Left colon (tissue), 2 donors: ENCODE results near the gene TCP11X2. TPM values are rescaled to one million over a fixed set of nuclear protein-coding genes. Genes with fewer than 3 reads are reported as not detected.
"Not testable (repeated sequence)": the region's sequence is repeated elsewhere in the genome, so short reads cannot be mapped to it uniquely, and the experiment has no call there.

ENCODE experiments used
- ATAC-seq: fragments of 200-7000 bp; cut with Tn5 transposase; one replicate; pipeline ENCODE4 v1.9.1; 2020; ENCODE audit warnings: mild to moderate bottlenecking, moderate library complexity
- DNase-seq, 2 donors: peaks; one replicate each; pipeline ENCODE4 v3.0.0-alpha.2; 2020
- intact Hi-C, 2 donors: fragments of 100-400 bp; cut with DNase I in 1 of 2; cut with micrococcal nuclease in 1 of 2; formaldehyde crosslinking; loops; one replicate each; pipeline versions ENCODE4 v1.11.2 to v1.14.0; 2022; cut with DNase I, micrococcal nuclease
- long read RNA-seq: library from polyadenylated mRNA; unstranded; transcript quantifications from one replicate; pipeline ENCODE4 v2.0.0, GENCODE V29; 2021
- total RNA-seq, 2 donors: library from RNA; stranded (reverse); fragmentation: NEBNext Ultra II Directional; extraction: Animal tissue kit (Norgen Biotek cat#: 25700); gene quantifications; one replicate each; pipeline ENCODE4 v1.2.1, GENCODE V29; 2021
- donor health status: DM: no; HTN: no; CAD: no.
- donor health status: DM: yes; HTN: yes; CAD: no.

The TCP11X2 gene
- total RNA-seq = not detected
- long read RNA-seq = 0 reads

GRCh38 chrX:102471762-102472220 lies at the start of gene TCP11X2:
TCP11X2 (minus strand) TSS chrX:102471812.
- DNase-seq, intact Hi-C loops, ATAC-seq: not testable (repeated sequence)

GRCh38 chrX:102517326-102517725 lies 45.7 kb upstream of the TCP11X2 start:
- ATAC-seq (no peak), DNase-seq (no peak)
- intact Hi-C loops = no loop called here

- ATAC-seq (peak; percentile 90), DNase-seq (peak; percentile 38 to 70)
- intact Hi-C loops = no loop called here
Observed at GRCh38 chrX:102515975-102516941, 44.6 kb upstream of the TCP11X2 start, which contains the start of gene TMSB15A. TMSB15A (minus strand) TSS chrX:102516739.

GRCh38 chrX:102514536-102514935 lies 42.9 kb upstream of the TCP11X2 start:
- no peak for ATAC-seq
- intact Hi-C loops = no loop called here
- DNase-seq = no peak

- intact Hi-C loops = no loop called here
- no peak for ATAC-seq
- DNase-seq = no peak
Observed at GRCh38 chrX:102498732-102499131, 27.1 kb upstream of the TCP11X2 start.

- intact Hi-C loops = no loop called here
- no peak for DNase-seq
- no peak for ATAC-seq
Observed at GRCh38 chrX:102491766-102492165, 20.2 kb upstream of the TCP11X2 start.

GRCh38 chrX:102478765-102479164 lies 7.2 kb upstream of the TCP11X2 start:
- DNase-seq, ATAC-seq, intact Hi-C loops: not testable (repeated sequence)

- ATAC-seq, intact Hi-C loops, DNase-seq: not testable (repeated sequence)
Observed at GRCh38 chrX:102470215-102470614, 1.4 kb downstream of the TCP11X2 start.

GRCh38 chrX:102458615-102459014 lies 13.0 kb downstream of the TCP11X2 start:
- DNase-seq, ATAC-seq, intact Hi-C loops: not testable (repeated sequence)

GRCh38 chrX:102439908-102440307 lies 31.7 kb downstream of the TCP11X2 start, which contains the start of gene NXF2B:
NXF2B (minus strand) TSS chrX:102440008; CDS start chrX:102380036, 59,972 bp downstream.
- intact Hi-C loops, DNase-seq, ATAC-seq: not testable (repeated sequence)

GRCh38 chrX:102414493-102414892 lies 57.1 kb downstream of the TCP11X2 start:
- intact Hi-C loops, ATAC-seq, DNase-seq: not testable (repeated sequence)

Other genes starting within 250 kb of the TCP11X2 start
- gene NXF2, start 224.6 kb downstream of the TCP11X2 start, total RNA-seq = not detected
- not detected for gene NXF2B, start 31.8 kb downstream of the TCP11X2 start, total RNA-seq
- gene TMSB15A, start 44.9 kb upstream of the TCP11X2 start, total RNA-seq = under 1 TPM; 0.42 to 0.46 TPM
- 10 to 100 TPM in 1 of 2 donors, 1 to 10 TPM in 1; 9.6 to 12.1 TPM for gene ARMCX5, start 127.7 kb upstream of the TCP11X2 start, total RNA-seq
- gene GPRASP1, start 179.7 kb upstream of the TCP11X2 start, total RNA-seq = 1 to 10 TPM; 2.5 to 5.0 TPM
- gene GPRASP2, start 240.6 kb upstream of the TCP11X2 start, total RNA-seq = 1 to 10 TPM; 1.5 to 4.4 TPM
- 1 to 10 TPM; 3.1 to 3.2 TPM for gene GPRASP3, start 248.9 kb upstream of the TCP11X2 start, total RNA-seq